Fibroblast of mammary gland (primary cell): ENCODE measurements around the gene CLK4.

Source experiments
- DNase-seq: peaks from one replicate; pipeline ENCODE4 v3.0.0-alpha.2; 2010; ENCODE audit warnings: low read depth
- H3K4me3 ChIP-seq: 2 replicates; pipeline ENCODE4 v1.5.1; 2011; ENCODE audit warnings: low read depth, mild to moderate bottlenecking, low read length, moderate library complexity; ENCODE audit not compliant: control insufficient read depth
- TF ChIP-seq, protein P1 (sequence below): conservative IDR thresholded peaks from 2 replicates; pipeline ENCODE4 v1.5.1; 2011; ENCODE audit warnings: low read depth, low read length, inconsistent platforms; ENCODE audit not compliant: control insufficient read depth, insufficient read depth

The CLK4 gene

DNA sequence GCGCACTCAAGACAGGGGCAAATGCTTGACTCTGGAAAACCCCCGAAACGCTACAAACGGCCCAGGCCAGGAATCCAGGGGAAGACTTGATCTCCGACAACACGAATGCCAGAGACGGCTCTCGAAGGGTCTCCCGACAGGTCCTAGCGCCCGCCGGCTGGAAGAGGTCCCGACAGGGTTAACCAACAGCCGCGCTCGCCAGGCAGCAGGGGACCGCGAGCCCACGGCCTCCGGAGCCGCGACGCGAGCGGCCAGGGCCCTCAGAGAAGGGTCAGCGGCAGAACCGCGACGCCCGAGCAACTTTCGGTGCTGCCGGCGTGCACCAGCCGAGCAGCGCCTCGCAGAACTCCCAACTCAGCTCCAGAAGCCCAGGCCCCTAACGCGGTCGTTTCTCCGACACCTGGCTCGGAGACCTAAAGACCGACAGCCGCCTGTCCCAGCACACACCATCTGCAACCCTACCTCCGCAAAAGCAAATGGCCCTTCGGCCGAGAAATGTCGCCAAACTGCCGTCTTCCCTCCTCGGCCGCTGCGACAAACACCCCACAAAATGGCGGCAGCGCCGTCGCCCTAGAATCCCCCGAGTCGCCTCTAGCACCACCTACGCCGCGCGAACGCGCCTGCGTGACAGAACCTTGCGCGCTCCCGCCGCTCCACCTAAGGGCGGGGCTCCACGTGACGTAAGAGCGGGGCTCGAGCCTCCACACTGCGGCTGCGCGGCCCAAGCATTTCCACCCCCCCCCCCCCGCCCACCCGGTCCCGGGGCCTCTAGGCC is at the start of gene CLK4:
Gene CLK4 (minus strand): TSS at position 567 of the 775 bp plus-strand sequence. CDS start 3,634 bp downstream, outside the sequence.
- TF ChIP-seq, protein P1, sequence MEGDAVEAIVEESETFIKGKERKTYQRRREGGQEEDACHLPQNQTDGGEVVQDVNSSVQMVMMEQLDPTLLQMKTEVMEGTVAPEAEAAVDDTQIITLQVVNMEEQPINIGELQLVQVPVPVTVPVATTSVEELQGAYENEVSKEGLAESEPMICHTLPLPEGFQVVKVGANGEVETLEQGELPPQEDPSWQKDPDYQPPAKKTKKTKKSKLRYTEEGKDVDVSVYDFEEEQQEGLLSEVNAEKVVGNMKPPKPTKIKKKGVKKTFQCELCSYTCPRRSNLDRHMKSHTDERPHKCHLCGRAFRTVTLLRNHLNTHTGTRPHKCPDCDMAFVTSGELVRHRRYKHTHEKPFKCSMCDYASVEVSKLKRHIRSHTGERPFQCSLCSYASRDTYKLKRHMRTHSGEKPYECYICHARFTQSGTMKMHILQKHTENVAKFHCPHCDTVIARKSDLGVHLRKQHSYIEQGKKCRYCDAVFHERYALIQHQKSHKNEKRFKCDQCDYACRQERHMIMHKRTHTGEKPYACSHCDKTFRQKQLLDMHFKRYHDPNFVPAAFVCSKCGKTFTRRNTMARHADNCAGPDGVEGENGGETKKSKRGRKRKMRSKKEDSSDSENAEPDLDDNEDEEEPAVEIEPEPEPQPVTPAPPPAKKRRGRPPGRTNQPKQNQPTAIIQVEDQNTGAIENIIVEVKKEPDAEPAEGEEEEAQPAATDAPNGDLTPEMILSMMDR = no peak
- DNase-seq = peak; percentile 94
- H3K4me3 ChIP-seq = peak within 1 kb of the TSS; percentile 85

DNA sequence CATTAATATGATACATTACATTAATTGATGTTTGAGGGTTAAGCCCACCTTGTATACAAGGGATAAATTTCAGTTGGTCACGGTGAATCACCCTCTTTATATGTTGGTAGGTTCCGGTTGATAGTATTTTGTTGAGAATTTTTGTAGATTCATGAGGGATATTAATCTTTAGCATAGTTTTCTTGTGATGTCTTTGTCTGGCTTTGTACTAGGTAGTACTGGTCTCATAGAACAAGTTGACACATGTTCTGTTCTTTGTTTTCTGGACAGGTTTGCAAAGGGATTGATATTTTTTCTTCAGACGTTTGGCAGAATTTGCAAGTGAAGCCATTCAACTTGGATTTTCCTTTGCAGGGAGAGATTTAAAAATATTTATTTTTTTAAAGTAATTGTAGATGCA is 49.1 kb upstream of the CLK4 start:
- DNase-seq = no peak
- TF ChIP-seq, protein P1 = no peak
- no peak overlapping the region for H3K4me3 ChIP-seq

DNA sequence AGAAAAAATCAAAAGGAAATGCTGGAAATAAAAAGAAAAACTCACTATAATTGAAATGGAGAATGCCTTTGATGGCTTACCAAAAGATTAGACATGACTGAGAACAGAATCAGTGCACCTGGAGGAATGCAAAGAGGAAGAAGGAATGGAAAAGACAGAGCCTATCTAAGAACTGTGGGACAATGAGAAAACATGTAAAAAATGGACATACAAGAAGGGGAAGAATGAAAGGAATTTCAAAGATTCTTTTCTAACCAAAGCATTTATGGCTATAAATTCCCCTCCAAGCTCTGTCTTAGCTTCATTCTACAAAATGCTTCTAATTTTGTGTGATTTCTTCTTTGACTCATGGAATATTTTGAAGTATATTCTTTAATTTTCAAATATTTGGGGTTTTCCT is 47.5 kb upstream of the CLK4 start:
- no peak overlapping the region for H3K4me3 ChIP-seq
- TF ChIP-seq, protein P1 = no peak
- DNase-seq = no peak

DNA sequence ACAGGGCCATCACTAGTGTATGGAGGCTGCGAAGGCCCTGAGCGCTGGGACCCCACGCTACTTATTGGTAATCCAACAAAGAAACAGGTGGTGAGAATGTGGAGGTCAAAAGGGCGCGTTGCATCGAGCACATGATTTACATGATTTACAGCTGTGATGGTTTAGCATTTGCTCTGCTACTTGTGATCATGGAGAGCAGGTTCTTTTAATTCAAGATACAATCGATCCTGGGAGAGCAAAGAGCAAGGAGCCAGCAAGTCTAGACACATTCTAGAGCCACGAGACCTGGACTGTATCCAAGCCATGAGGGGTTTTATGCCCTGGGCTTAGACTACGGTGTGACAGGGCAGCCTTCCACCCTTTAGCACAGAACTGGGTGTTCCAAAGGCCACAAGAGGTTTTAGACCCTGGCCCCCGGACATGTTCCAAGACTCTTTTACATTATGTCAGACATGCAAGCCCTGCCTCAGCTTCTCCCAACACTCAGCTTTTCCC is 47.0 kb upstream of the CLK4 start:
- no peak for DNase-seq
- TF ChIP-seq, protein P1 = no peak
- H3K4me3 ChIP-seq = no peak overlapping the region

DNA sequence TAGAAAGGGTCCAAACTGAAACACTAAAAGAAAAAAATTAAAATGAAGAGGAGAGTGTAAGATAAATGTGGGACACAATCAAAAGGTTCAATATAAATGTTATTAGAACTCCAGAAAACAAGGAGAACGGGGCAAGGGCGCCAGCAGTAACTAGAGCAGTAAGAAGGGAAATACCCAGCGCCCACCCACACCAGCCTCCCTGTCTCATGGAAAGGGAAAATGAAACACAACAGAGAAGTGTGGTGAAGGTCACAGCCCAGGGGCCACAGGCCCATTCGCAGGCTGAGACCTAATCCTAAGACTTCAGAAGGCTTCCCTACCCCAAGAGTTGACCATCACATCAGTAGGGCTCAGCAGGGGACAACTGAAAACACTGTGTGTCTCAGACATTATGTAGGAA is 45.8 kb upstream of the CLK4 start:
- no peak overlapping the region for H3K4me3 ChIP-seq
- TF ChIP-seq, protein P1 = no peak
- DNase-seq = no peak

DNA sequence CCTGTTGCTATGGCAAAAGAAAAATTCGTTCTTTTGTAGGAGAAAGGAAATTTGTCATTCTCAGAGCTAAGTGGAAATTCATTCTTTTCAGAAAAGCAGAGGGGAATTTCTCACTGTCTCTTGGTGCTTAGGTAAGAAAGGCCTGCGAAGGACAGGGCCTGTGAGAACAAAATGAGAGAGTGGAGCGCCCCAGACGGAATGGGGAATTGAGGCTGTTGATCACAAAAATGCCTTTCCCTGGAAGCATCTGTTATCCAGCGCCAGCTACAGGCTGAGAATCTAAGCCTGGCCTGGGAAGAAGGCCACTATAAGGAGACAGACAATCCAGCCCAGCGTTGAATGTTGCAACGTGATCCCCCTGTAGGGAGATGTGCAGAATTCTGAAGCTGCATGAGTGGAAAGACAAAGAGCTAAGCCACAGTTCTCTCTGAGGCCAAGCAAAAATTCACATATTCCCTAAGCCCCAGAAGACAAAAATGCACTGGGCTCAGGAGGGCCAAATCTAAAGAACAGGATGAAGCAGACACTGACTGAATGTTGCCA is 44.8 kb upstream of the CLK4 start:
- TF ChIP-seq, protein P1 = no peak
- no peak for DNase-seq
- no peak overlapping the region for H3K4me3 ChIP-seq
